C1 segment of cervical spinal cord (tissue), 14 donors: ENCODE data around the gene BPI.
"Not testable (repeated sequence)": the region's sequence is repeated elsewhere in the genome, so short reads cannot be mapped to it uniquely, and the experiment has no call there.

Source experiments
- DNase-seq, 14 donors: peaks; one replicate each; lab custom pipeline; 2025; lab: John Stamatoyannopoulos, UW

BPI gene

DNA sequence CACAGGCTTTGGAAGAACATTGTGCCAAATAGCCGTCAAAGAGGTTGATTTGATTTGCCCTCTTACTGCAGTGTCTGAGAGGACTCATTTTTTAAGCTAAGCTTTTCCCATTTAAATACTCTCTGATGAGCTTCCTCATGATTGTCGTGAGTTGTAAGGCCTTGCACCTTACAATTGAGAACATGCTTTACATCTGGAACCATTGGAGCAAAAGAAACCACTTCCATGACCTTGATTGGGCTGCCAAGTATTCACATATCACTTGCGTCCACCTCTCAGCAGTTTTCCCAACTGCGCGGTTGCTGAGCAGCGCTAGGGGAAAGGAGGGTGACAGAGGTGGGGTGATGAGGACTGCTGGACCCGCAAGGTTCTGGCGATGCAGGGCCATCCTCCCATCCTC lies 30.1 kb downstream of the BPI start:
- no peak for DNase-seq

DNA sequence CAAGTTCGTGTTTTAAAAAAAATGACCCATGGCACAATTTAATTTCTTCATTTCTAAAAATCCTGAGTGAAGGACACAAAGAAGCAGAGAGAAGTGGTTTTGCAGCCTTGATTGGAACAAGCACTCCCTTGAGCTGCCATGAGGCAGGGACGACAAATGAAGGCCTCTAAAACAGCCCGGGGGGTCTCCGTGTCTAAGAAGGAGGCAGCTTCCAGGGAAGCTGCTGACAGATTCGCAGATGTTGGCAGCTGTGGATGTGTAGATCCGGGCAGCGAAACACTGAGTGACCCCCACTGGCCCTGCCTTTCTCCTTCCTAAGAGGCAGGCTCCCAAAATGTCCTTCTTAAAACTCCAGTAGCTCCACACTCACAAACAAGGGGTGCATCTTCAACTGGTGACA lies 32.8 kb downstream of the BPI start:
- DNase-seq: no peak

GRCh38 chr20:38337561-38338140 lies 33.7 kb downstream of the BPI start:
- peak in 6 of 14 donors; percentile 7 to 28 (median 14) for DNase-seq

- DNase-seq: no peak
These were observed 35.0 kb downstream of the BPI start for GRCh38 chr20:38338849-38339520.

- not testable (repeated sequence) for DNase-seq
These were observed 35.6 kb downstream of the BPI start for GRCh38 chr20:38339521-38339896.

GRCh38 chr20:38339997-38340396 lies 36.0 kb downstream of the BPI start:
- DNase-seq: no peak

GRCh38 chr20:38340693-38341092 lies 36.7 kb downstream of the BPI start:
- no peak for DNase-seq

DNA sequence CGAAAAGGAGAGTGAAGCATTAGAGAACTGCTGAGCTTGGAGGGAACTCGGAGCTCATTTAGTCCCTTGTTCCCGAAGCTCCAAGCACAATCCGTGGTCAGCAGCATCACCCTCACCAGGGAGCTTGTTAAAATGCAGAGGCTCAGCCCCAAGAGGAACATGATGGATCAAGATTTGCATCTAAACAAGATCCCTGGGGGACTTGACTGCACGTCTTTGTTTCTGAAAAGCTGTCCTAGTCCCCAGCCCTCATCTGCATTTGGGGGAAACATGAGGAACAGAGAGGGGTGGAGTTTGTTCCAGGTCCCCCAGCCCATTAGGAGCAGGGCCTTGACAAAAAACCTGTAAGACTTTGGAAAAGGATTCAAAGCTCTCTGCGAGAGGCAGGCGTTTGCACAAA lies 38.3 kb downstream of the BPI start:
- no peak for DNase-seq

- DNase-seq: no peak
These were observed 38.9 kb downstream of the BPI start for GRCh38 chr20:38342713-38343310.

GRCh38 chr20:38343311-38344106 lies 39.6 kb downstream of the BPI start:
- DNase-seq: peak in 1 of 14 donors; percentile 8

DNA sequence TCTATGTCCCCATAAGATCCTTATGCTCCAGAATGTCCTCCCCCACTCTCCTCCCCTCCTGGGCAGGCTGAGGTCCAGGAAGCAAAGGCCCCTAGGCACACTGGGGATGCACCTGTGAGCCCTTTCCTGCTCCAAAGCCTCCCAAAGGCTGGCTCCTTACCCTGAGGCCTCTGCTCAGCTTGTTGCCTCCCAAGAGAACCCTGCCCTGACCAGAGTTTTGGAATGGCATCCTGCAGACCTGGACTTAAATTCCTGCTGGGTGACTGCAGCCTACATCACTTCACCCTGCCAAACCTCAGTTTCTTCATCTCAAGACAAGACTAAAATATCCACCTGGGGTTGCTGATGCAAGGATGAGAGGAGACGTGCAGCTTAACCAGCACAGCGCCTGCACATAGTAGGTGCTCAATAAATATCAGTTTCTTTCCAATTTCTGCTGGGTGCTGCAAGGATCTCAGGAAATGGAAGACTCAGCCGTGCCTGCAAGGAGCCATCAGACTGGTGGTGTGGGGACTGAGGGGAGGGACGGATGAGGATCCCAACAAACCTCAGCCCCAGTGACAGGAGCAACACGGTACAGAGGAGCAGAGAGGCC lies 40.2 kb downstream of the BPI start:
- DNase-seq: no peak

DNA sequence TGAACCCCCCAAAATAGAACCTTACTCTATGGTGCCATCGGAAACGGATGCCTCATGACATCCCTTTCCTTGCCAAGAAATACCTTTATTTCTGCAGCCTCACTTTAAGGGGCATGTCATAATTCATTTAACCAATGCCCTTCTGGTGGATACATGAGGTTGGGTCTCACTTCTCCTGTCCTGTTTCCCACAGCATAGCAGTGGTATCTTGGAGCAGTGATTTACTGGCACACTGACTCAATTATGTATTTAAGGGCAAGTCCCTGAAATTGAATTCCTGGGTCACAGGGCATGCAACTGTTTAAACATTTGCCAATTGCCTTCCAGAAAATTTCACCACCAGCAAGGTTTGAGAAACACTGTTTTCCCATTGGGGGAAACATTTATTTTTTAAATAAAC lies 41.7 kb downstream of the BPI start:
- no peak for DNase-seq

DNA sequence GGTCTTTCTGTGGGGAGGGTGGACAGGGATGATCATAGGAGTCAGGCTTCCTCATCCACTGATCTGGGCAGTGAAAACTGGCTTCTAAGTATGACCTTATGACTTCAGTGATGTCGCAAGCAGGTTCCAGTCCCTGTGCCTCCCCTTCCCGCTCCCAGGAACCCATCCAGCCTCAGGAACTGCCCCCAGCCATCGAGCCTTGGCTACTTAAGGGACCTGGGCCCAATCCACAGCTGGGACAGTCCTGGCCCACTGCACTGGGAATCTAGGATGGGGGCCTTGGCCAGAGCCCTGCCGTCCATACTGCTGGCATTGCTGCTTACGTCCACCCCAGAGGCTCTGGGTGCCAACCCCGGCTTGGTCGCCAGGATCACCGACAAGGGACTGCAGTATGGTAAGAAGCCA lies 42.3 kb downstream of the BPI start, which contains the start of gene LBP:
Gene LBP, plus strand, starts transcription at position 236 of the 405 bp plus-strand sequence. Its CDS starts 35 bp downstream, at position 271.
- no peak for DNase-seq

DNA sequence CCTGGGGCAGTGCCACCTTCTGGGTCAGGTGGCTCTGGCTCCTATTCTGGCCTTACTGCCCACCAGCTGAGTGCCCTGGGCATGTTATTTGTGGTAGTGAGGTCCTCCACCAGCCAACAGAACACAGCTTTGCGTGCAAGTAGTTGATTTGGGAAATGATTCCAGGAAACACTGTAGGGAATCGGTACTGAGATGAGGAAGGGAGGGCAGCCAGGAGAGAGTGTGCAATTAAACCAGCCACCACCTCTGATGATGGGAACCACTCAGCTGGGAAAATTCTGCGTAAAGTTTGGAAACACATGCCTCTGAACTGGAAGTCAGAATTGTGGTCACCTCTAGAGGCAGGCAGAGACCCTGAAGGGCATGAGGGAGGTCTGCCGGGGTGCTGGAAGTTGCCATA lies 42.8 kb downstream of the BPI start:
- no peak for DNase-seq

GRCh38 chr20:38349856-38350255 lies 45.9 kb downstream of the BPI start:
- no peak for DNase-seq

- peak in 3 of 14 donors; percentile 9 to 16 (median 11) for DNase-seq
These were observed 47.2 kb downstream of the BPI start for GRCh38 chr20:38350879-38351775.

DNA sequence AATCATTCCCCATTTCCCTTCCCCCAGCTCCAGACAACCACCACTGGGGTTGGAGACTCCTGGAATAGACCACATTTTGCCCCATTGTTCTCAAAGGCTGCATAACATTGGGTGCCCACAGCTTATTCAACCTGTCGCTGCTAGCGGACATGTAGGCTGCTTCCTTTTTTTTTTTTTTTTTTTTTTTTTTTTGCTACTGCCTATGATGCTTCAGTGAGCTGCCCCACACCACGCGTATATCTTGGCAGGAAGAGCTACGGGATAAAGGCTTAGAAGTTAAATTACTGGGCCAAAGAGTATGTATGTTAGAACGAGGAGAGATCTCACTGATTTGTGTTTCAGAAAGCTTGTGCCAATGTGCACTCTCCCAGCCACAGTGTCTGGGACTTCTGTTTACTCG lies 49.4 kb downstream of the BPI start:
- no peak for DNase-seq

DNA sequence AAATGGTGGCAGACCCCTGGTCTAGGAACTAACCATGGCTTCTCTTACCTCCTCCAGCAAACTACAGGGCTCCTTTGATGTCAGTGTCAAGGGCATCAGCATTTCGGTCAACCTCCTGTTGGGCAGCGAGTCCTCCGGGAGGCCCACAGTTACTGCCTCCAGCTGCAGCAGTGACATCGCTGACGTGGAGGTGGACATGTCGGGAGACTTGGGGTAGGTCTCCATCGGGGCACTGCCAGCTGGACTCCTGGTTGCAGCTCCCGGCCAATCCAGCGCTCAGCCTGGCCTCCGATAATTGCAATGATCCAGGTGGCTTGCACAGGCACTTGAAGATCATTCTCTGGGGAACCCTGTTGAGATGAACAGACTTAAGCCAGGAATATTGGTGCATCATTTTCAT lies 50.3 kb downstream of the BPI start:
- DNase-seq: no peak

DNA sequence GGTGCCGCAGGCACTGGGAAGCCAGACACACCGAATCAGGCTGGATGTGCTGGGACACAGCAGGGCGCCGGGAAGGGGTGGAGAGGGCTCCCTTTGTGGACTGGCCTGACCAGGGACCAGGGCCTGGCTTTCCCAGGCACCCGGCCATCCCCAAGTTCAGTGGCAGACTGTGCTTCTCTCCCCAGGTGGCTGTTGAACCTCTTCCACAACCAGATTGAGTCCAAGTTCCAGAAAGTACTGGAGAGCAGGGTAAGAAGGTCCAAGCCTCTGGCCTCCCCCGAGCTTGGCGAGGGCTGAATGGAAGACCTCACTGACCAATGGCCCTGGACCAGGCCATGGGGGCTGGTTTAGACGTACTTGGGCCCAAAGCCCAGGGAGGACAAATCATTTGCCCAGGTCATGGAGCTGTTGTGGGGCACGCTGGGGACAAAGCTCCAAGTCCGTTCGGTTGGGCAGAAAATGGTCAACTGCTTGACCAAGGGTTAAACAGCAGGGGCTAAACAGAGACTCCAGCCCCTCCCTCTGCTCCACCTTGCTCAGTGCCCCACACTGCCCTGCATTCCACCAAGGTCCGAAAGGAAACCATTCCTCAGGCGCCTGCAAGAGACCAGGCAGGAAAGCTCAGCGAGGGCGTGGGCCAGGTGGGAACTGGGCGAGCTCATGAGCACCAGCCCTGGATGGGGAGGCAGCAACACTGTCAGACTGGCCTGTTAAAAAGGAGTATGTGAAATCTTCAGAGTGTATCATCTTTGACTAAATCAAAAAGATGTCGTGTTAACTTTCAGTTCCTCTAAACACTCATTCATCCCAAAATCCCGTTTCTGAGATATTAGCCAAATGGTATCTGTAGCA lies 51.4 kb downstream of the BPI start:
- DNase-seq: peak in 9 of 14 donors; percentile 6 to 71 (median 41)

DNA sequence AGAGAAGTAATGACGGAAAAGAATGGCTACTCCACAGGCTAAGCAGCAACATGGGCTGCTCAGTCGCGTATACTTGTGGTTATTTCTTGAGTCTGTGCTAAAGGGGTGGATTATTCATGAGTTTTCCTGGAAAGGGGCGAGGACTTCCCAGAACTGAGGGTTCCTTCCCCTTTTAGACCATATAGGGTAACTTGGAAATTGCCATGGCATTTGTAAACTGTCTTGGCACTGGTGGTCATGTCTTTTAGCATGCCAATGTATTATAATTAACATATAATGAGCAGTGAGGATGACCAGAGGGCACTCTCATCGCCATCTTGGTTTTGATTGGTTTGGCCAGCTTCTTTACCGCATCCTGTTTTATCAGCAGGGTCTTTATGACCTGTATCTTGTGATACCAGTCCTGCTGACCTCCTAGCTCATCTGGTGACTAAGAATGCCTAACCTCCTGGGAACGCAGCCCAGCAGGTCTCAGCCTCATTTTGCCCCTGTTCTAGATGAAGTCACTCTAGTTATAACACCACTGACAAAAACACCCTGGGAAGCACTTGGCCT lies 53.8 kb downstream of the BPI start:
- no peak for DNase-seq
